ENCODE measurements around the gene PRR13.
"Not testable (repeated sequence)": the region's sequence is repeated elsewhere in the genome, so short reads cannot be mapped to it uniquely, and the experiment has no call there.

Gene PRR13

DNA sequence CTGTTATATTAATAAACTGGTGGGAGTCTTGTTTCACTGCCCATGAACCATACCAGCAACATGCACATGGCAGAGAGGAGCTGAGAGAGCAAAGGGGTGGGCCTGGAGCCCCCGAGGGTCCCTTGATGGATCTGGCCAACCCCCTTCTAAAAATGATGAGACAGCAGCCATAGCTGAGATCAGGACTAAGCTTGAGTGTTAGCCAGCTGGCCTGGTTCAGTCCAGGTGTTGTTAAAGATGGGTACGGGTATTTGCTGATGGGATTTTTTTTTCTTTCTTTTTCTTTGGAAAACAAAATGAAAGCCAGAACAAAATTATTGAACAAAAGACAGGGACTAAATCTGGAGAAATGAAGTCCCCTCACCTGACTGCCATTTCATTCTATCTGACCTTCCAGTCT, 26.3 kb downstream of the PRR13 start:
- in situ Hi-C loops (cut with HindIII; ENCODE audit: low sequenced_read_pairs), result no loop called here

DNA sequence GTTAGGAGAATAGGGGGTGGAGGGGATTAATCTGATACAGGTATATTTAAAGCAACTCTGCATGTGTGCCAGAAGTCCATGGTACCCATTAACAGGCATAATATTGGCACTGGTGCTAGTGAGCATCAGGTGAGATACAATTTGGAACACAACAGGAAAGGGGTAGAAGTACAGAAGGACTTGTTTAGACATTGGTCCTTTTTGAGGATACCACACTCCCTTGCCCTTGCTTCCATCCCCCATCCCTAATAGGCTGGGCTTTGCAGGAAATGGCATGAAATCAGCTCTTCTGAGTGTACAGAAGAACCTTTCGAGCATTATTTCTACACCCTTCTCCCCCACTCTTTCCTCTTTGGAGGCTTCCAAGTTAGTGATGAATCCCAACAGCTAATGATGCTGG, 26.7 kb downstream of the PRR13 start:
- in situ Hi-C loops (cut with HindIII; ENCODE audit: low sequenced_read_pairs), result no loop called here

DNA sequence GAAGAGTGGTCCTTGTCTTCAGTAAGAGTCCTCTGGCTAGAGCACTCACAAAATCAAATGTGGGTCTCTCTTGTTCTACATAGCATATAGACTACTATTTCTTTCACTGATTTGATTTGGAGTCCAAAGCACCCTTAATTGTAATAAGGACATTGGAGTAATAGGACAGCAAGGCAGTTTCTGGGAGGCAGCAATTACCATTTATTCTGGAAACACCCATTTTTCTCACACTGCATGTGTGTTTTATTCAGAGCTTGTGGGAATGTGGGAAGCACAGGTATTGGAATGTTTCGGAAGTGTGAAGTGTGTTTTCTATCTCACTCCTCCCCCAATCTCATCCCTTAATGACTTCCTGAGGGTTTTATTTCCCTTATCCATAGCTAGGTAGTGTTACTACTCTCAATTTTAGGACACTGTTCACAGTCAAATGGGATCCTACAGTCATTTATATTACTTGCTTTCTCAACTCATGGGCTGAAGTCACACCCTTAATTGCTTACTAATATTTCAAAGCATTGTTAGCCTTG, 30.6 kb downstream of the PRR13 start:
- in situ Hi-C loops (cut with HindIII; ENCODE audit: low sequenced_read_pairs), result no loop called here

DNA sequence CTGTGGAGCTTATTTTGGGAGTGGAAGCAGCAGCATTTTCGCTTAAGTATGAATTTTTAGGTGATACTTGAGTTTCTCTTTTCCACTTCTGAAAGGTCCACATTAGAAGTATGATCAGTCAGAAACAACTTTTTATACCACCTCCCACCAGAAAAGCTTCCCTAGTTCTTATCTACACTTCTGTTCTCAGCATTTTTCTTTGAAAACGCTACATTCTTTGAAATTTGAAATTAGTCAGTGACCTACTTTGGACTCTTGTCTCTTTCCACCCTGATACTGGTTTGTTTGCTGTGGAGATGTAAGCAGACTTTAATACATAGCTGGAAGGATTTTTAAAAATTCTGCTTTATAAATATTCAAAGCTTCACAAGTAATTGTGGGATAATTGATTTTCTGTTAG, 32.5 kb downstream of the PRR13 start:
- in situ Hi-C loops (cut with HindIII; ENCODE audit: low sequenced_read_pairs), result no loop called here

DNA sequence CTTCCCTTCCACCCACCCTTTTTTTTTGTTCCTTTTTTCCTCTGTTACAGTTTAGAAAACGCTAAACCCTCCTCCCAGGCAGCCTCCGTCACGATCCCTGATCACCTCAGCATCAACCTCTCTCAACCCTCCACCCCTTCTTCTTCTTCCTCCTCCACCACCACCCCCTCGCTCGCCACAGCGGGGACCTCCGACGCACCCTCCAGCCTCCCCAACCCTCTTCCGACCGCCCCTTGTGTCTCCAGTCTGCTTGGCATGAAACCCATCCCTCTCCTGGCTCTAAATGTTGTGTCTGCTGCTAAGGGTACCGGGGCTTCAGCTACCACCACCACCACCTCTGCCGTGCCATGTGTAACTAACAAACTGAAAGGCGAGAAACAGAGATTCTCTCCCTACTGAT, 33.3 kb downstream of the PRR13 start:
- in situ Hi-C loops (cut with HindIII; ENCODE audit: low sequenced_read_pairs), result no loop called here

DNA sequence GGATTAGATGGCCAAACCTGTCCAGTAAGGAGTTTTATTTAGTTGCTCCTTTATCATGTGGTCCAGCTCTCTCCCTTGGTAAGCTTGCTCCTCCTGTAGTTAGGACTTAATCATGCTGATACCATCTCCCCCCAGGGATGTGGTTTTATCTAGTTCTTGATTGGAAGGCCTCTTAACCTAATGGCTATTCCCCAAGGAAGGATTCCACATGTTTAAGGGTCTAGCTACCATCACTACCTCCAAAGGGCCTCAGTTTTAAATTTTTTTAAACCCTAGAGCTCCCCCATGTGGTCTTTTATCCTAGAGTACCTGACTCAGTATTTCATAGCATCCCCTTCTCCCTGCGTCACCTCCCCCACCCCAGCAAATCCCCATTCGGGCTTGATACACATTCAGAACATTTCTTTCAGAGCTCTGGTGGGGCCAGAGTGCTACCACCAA, 35.3 kb downstream of the PRR13 start:
- in situ Hi-C loops (cut with HindIII; ENCODE audit: low sequenced_read_pairs), result no loop called here

DNA sequence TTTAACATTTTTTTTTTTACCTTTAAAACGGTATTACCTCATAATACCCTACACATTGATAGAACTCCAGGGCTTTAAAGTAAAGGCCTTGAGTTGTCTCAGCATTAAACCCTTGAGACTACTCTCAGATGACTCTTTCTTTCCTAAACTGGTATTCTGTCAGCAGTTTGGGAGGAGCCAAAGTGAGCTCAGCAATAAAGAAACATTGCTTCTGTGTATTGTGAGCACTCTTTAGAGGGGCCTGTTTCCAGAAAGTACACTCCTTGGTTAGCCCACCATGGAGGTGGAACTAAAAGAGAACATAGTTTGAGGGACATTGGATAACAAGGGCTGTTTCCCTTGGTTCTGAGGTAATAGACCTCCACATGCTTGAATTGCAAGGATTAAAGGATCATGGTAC, 37.3 kb downstream of the PRR13 start:
- in situ Hi-C loops (cut with HindIII; ENCODE audit: low sequenced_read_pairs), result no loop called here

GRCh38 chr12:53479331-53479730, 37.8 kb downstream of the PRR13 start:
- in situ Hi-C loops (cut with HindIII; ENCODE audit: low sequenced_read_pairs), result no loop called here

DNA sequence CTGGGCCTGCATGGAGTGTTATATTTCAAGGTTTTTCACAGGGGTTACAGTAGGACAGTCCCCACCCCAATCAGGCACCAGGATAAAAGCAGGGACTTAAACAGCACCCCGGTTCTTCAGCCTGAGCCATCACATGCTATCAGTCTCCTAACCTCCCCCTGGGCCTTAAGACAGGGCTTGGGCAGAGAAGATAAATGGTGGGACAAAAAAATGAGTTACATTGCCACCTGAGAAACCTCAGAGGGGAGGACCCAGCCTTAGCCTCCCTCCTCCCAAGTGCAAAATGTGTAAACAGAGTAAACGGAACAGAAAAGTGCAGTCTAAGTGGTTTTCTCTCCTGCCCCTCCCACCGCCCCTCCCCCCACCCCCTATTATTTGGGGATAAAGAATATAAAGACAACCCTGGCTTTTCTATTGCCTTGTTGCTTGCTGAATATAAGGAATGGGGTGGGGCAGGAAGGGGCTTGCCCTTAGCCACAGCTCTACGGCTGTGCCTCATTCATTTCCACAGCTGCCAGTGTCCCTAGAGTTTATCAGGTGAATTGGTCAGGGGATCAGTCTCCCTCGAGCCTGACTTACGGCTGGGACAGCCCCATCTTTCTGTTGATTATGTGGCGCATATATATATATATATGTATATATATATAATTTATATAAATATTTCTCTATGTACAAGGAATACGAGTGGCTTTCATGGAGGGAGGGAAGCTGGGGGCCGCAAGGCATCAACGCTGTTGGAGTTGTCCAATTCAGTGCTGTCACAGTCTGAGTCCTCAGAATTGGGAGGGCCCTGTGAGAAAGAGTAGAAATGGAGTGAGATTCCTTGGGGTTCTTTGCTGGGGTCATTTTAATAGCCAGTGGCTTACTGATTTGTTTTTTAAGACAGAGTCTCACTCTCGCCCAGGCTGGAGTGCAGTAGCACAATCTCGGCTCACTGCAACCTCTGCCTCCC, 39.2 kb downstream of the PRR13 start:
- in situ Hi-C loops (cut with HindIII; ENCODE audit: low sequenced_read_pairs), result no loop called here

DNA sequence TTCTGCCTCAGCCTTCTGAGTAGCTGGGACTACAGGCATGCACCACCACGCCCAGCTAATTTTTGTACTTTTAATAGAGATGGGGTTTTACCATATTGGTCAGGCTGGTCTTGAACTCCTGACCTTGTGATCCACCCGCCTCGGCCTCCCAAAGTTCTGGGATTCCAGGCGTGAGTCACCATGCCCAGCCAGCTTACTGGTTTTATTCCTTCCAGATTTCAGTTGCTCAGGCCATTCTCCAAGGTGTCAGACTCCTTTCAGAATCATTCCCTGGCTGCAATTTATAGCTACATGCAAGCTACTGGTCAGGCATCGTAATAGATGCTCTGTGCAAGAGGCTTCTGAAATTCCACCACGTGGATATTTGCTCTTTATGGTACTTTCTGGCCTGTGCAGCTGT, 39.9 kb downstream of the PRR13 start:
- in situ Hi-C loops (cut with HindIII; ENCODE audit: low sequenced_read_pairs), result not testable (repeated sequence)

- in situ Hi-C loops (cut with HindIII; ENCODE audit: low sequenced_read_pairs), result no loop called here
These were observed 40.5 kb downstream of the PRR13 start for GRCh38 chr12:53481939-53482586.

DNA sequence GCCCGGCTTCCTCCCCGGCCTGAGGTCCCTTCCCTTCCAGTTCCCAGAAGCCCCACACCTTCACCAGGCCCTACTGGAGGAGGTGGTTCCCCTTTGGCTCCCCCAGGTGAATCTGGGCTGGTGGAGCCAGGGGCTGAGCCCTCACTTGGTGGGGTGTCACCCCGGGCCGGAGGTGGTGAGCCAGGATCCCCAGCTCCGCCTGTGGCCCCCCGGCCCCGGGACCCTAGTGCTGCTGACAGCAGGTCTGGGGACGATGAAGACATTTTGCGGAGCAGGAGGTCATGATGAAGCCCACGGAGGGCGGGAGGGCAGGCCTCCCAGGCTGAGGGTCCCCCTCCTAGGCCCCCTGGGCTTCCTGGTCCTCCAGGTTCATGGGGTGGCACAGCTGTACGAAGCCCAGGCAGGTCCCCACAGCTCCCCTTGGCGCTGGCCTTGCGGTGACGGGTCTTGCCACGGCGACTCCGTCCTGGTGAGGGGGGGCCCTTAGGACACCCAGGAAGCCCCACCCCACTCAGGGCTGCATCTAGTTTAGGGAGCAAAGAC, 41.2 kb downstream of the PRR13 start:
- in situ Hi-C loops (cut with HindIII; ENCODE audit: low sequenced_read_pairs), result no loop called here

- in situ Hi-C loops (cut with HindIII; ENCODE audit: low sequenced_read_pairs), result no loop called here
These were observed 41.9 kb downstream of the PRR13 start for GRCh38 chr12:53483225-53483978.

GRCh38 chr12:53483979-53484377, 42.4 kb downstream of the PRR13 start:
- in situ Hi-C loops (cut with HindIII; ENCODE audit: low sequenced_read_pairs), result no loop called here

DNA sequence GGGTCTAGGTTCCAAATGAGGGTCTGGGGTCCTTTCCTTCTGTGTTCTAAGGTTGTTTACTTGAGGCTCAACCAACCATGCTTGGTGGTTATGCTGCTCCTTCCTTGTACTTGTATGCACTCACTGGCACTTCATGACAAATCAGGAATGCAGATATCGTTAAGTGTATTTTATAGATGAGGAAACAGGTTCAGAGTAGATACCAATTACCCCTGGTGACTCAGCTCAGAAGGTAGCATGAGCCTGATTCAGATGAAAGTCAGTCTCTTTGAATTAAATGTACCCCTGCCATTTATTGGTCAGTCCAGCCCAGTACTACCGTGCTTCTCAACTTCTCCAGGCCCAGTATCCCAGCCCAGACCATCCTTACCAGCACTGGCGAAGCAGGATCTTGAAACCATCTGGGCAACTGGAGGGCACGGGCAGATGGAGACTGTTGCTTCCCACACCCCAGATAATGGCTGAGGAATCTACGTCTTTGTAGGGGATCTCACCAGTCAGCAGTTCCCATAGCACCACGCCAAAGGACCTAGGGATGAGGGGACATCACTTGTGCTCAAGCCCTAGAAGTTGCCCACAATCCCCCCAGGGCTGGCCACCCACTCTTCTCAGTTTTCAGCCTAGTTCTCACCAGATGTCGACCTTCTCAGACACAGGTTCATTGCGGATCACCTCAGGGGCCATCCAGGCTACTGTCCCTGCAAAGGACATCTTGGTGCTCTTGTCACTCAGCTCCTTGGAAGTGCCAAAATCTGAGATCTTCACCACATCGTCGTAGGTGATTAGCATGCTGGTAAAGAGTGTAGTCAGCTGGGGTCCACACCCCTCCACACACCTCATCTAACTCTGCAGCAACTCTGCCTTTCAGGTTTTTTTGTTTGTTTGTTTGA, 43.4 kb downstream of the PRR13 start:
- in situ Hi-C loops (cut with HindIII; ENCODE audit: low sequenced_read_pairs), result no loop called here

- in situ Hi-C loops (cut with HindIII; ENCODE audit: low sequenced_read_pairs), result no loop called here
These were observed 44.6 kb downstream of the PRR13 start for GRCh38 chr12:53485955-53486735.

DNA sequence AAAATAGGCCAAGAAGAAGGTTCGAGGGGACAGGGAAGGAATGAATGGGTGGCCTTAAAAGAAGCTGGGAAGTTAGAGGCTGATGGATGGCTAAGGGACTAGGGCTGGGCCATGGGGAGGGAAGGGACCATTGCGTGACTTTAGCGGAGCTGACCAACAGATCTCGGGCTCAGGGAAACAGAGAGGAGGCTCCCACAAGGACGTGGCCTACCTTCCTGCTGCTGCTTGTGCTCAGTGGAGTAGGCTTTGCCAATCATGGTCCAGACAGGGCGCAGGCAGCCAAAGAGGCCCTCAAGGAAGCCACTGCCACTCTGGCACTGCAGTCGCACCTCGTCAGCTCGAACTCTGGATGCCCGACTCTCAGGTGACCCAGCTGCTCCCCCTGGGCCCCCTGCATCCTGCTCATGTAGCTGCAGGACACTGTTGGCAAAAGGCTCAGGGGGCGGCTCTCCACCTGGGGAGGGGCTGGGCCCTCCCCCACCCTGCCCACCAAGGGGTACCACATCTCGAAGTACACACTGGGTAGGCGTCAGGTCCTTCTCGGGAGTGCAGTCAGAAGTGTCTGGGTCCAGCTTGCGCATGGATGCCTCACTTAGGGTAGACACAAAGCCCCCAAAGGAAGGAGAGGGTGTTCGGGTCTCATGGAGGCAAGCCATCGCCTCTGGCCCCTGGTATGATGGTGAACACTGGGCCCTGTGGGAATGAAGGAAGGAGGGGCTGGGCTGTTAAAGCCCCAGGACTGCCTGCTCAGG, 45.4 kb downstream of the PRR13 start:
- in situ Hi-C loops (cut with HindIII; ENCODE audit: low sequenced_read_pairs), result no loop called here

- in situ Hi-C loops (cut with HindIII; ENCODE audit: low sequenced_read_pairs), result no loop called here
These were observed 47.8 kb downstream of the PRR13 start for GRCh38 chr12:53489242-53489864.
